Heart left ventricle (tissue), 16 donors: ENCODE data around the gene TSSC4. TPM values are rescaled to one million over a fixed set of nuclear protein-coding genes. Genes with fewer than 3 reads are reported as not detected.
A peak's percentile ranks its signal among the peaks of the same experiment; 100 is the strongest.

Experiments used
- ATAC-seq, 4 donors: fragments of 200-7000 bp; cut with Tn5 transposase; one replicate each; pipeline ENCODE4 v1.9.1; 2020 to 2022; ENCODE audit warnings: moderate library complexity in 4 of 4, mild to moderate bottlenecking in 3 of 4, moderate number of reproducible peaks in 1 of 4
- DNase-seq, 5 donors: peaks; one replicate each; pipeline ENCODE4 v3.0.0-alpha.2; 2020
- H3K27ac ChIP-seq, 12 donors: fragments of 200-600 bp; sonication (generic) in 4 of 12; one replicate each; pipeline versions ENCODE4 v1.5.0 to v1.8.0; 2016 to 2022; ENCODE audit warnings: mild to moderate bottlenecking in 2 of 12
- H3K27me3 ChIP-seq, 9 donors: fragments of 200-600 bp; sonication (generic) in 2 of 9; one replicate each; pipeline versions ENCODE4 v1.5.1 to v1.8.0; 2016 to 2022; ENCODE audit warnings: mild to moderate bottlenecking in 3 of 9
- H3K36me3 ChIP-seq, 9 donors: fragments of 200-600 bp; sonication (generic) in 2 of 9; one replicate each; pipeline versions ENCODE4 v1.5.0 to v1.8.0; 2018 to 2022; ENCODE audit warnings: mild to moderate bottlenecking in 2 of 9
- H3K4me1 ChIP-seq, 12 donors: fragments of 200-600 bp; sonication (generic) in 4 of 12; one replicate each; pipeline versions ENCODE4 v1.5.0 to v1.8.0; 2016 to 2022; ENCODE audit warnings: mild to moderate bottlenecking in 3 of 12
- H3K4me3 ChIP-seq, 12 donors: fragments of 200-600 bp; sonication (generic) in 4 of 12; one replicate each; pipeline versions ENCODE4 v1.5.0 to v1.8.0; 2017 to 2022; ENCODE audit warnings: mild to moderate bottlenecking in 9 of 12, moderate library complexity in 4 of 12
- H3K9me3 ChIP-seq, 12 donors: fragments of 200-600 bp; sonication (generic) in 4 of 12; one replicate each; pipeline versions ENCODE4 v1.5.0 to v1.8.0; 2016 to 2022; ENCODE audit warnings: mild to moderate bottlenecking in 1 of 12
- CTCF ChIP-seq, 12 donors: fragments of 200-600 bp; sonication (generic) in 4 of 12; IDR thresholded peaks; one replicate each; pipeline versions ENCODE4 v1.5.0 to v1.8.0; 2018 to 2022; ENCODE audit warnings: antibody characterized with exemption in 12 of 12, mild to moderate bottlenecking in 5 of 12
- POLR2A ChIP-seq, 2 donors: fragments of 450-650 bp; IDR thresholded peaks; one replicate each; pipeline ENCODE4 v1.6.1; 2017; ENCODE audit warnings: antibody characterized with exemption in 2 of 2, mild to moderate bottlenecking in 2 of 2, moderate library complexity in 2 of 2
- WGBS, 4 donors: extraction: QIAGEN DNeasy Blood & Tissue Kit in 2 of 4; methylation state at CpG; one replicate each; pipeline versions ENCODE4 v1.1.5 to v1.1.7; 2013 to 2018; 5-methylcytosine and 5-hydroxymethylcytosine counted together
- intact Hi-C, 10 donors: fragments of 100-400 bp; cut with DNase I; formaldehyde crosslinking; loops; one replicate each; pipeline versions ENCODE4 v1.11.1 to v1.14.2; 2022
- polyA plus RNA-seq, 2 donors: library from polyadenylated mRNA; stranded (reverse); fragments of 200-250 nt; gene quantifications; one replicate each; pipeline ENCODE4 v1.2.3, GENCODE V29; 2013
- total RNA-seq, 9 donors: library from RNA; depleted of rRNA in 2 of 9; stranded (reverse); fragments of >200 nt in 2 of 9; fragmentation: NEBNext Ultra II Directional in 3 of 9; extraction: Animal tissue kit (Norgen Biotek cat#: 25700) in 3 of 9; gene quantifications; one replicate each; pipeline versions ENCODE4 v1.1.0 to v1.2.4, GENCODE V29; 2016 to 2023
- donor health status: ischemic (EF 13 %, LVEDD 7.1; RV severe dilation, severe dysfunction).
- donor health status: healthy with polysubstance abuse.
- donor health status: DM: no; HTN: yes; CAD: no.
- donor health status: DM: no; HTN: no; CAD: no.
- donor health status: ischemic (EF 25% LVEDD 6.9; RV normal size, moderate dysfunction).
- donor health status: ischemic (EF 25% LVEDD 5.7; RV mildly dilated, moderate dysfunction).
- donor health status: healthy.
- donor health status: DM: yes; HTN: yes; CAD: no.
- donor health status: ischemic (EF 35%, LVEDD 5.7; RV mildly dilated, moderate dysfunction).
- donor health status: nonischemic (EF 11% LVEDD 7.7; RV severe dilation, severe dysfunction).
- donor health status: DM: yes; HTN: yes; CAD: no.
- donor health status: PGD.
- donor health status: ischemic (EF 29% LVEDD 5.4; RV normal size, mild dysfunction).
- donor health status: nonischemic (EF 23%, LVEDD 6.1; RV moderate dilation, normal function).

Gene TSSC4
- total and polyA plus RNA-seq, 11 donors, result 23.4 to 75.9 (median 37.2) TPM

- no peaks in the 10 kb centered on the region for H3K27me3 ChIP-seq
- no peak overlapping the region for H3K4me3 ChIP-seq
- H3K9me3 ChIP-seq, result no peaks in the 10 kb centered on the region
- ATAC-seq (no peak), DNase-seq (no peak)
- H3K4me1 ChIP-seq, result peaks cover 0 to 27% (median 10%) of the 10 kb centered on the region in 12 donors
- no peaks in the 10 kb centered on the region for H3K36me3 ChIP-seq
- TF ChIP-seq CTCF (IDR thresholded peaks at IDR 0.05), result no peak
- TF ChIP-seq POLR2A (IDR thresholded peaks at IDR 0.05), result no peak
- 75 to 86% (median 81%) methylated on average over 7 of the region's 7 CpGs for WGBS, 4 donors
- intact Hi-C loops, result loop anchor here in 4 of 10 donors (5.0 kb wide), 1 partner anchor 39 kb away; no protein-coding TSS in a partner anchor
- no peak overlapping the region for H3K27ac ChIP-seq
Measured at GRCh38 chr11:2366733-2367132, 33.8 kb upstream of the TSSC4 start.

DNA sequence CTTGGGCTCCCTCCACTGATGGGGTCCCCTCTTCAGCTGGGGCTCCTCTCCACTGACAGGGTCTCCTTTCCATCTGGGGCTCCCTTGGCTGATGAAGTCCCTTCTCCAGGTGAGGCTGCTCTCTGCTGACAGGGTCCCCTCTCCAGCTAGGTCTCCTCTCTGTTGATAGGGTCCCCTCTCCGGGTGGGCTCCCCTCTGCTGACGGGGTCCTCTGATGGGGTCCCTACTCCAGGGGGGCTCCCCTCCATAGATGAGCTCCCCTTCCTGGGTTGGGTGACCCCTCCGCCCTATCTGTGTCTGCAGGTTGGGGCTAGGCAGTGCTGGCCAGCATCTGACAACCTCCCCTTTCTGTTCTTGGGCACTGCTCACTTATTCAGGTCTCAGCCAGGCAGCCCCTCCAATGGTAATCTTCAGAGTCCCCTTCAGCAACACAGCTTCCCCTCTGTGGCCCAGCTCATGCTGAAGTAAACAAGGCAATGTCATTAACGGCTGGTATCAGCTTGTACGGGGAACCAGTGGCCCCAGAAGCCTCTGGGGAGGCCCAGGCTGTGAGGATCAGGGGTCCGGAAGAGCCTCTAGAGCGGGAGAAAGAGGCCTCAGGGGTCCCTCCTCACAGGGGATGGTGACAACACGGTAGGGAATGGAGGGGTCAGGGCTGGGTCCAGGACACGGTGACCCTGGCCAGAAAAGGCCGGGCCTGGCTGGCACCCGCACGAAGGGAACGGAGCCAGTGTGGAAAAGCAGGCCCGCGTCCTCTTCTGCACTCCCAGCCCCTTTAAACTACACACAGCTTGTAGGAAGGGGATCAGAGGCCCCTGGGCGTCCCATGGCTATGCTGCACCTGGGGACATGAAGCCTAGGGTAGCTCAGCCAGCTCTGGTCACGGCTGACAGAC, 33.0 kb upstream of the TSSC4 start:
- peak overlapping the region in 10 of 12 donors; percentile 11 to 70 (median 56) for H3K27ac ChIP-seq
- DNase-seq, result no peak
- WGBS, 4 donors, result 58 to 75% (median 65%) methylated on average over 17 of the region's 17 CpGs
- intact Hi-C loops, result loop anchor here in 4 of 10 donors (5.0 kb wide), 1 partner anchor 40 kb away; no protein-coding TSS in a partner anchor
- H3K4me1 ChIP-seq, result peaks cover 0 to 27% (median 10%) of the 10 kb centered on the region in 12 donors
- H3K4me3 ChIP-seq, result no peak overlapping the region
- no peaks in the 10 kb centered on the region for H3K36me3 ChIP-seq
- no peaks in the 10 kb centered on the region for H3K9me3 ChIP-seq
- ATAC-seq, result peak in 3 of 4 donors; percentile 30 to 55 (median 35)
- TF ChIP-seq CTCF (IDR thresholded peaks at IDR 0.05), result no peak
- no peak for TF ChIP-seq POLR2A (IDR thresholded peaks at IDR 0.05)
- H3K27me3 ChIP-seq, result no peaks in the 10 kb centered on the region

DNA sequence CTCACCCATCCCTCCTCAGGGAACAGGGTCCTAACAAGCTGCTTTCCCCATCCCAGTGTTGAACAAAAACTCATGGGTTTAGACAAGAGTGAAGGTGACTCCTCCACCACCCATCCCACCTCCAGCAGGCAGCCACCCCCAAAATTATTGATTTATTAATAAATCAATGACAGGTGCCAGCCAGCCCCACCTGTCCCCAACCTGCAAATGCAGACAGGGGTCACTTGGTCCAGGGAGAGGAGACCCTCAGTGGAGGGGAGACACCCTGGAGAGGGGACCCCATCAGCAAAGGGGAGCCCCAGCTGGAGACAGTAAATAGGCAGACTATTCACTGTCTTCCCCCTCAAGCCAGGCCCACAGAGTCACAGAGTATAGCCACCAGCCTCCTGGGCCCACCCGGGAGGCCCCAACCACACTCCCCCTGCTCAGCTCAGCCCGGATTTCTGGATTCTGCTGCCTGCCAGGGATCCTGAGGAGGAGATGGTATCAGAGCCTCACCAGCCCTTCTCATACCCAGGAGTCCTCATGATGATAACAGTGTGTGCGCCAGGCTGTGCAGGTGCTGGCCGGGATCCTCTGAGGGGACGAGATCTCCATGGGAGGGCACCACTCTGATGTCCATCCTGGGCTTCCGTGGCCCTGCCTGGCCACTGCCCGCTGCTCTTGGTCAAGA, 32.2 kb upstream of the TSSC4 start:
- Histone ChIP-seq H3K27ac (peak overlapping the region in 8 of 12 donors; percentile 43 to 70 (median 58)), H3K27me3 (no peaks in the 10 kb centered on the region), H3K9me3 (no peaks in the 10 kb centered on the region), H3K4me1 (peaks cover 0 to 27% (median 8%) of the 10 kb centered on the region in 12 donors), H3K36me3 (no peaks in the 10 kb centered on the region), H3K4me3 (no peak overlapping the region)
- ATAC-seq (peak in 1 of 4 donors; percentile 5), DNase-seq (no peak)
- TF ChIP-seq POLR2A (IDR thresholded peaks at IDR 0.05), result no peak
- TF ChIP-seq CTCF (IDR thresholded peaks at IDR 0.05), result no peak
- intact Hi-C loops, result loop anchor here in 4 of 10 donors (5.0 kb wide), 1 partner anchor 41 kb away; no protein-coding TSS in a partner anchor
- 70 to 98% (median 85%) methylated on average over 2 to 7 of the region's 7 CpGs for WGBS, 4 donors

DNA sequence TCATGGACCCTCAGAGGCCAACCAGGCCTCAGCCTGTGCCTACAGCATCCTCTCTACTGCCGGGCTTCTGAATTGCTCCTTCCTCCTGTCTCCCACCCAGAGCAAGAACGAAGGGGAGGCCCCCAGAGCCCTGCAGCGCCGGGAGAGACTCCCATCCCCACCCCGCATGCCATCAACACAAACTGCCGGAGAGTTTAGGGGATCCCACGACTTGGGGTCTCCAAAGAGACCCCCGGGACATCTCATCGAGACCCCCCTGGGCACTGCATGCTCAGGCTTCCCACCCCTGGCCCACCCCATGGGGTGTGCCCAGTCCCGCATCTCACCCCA, 31.7 kb upstream of the TSSC4 start:
- no peak for DNase-seq
- no peaks in the 10 kb centered on the region for H3K27me3 ChIP-seq
- TF ChIP-seq POLR2A (IDR thresholded peaks at IDR 0.05) (no peak), CTCF (IDR thresholded peaks at IDR 0.05) (no peak)
- WGBS, 4 donors, result 73 to 91% (median 87%) methylated on average over 4 to 10 of the region's 10 CpGs
- peaks cover 0 to 31% (median 8%) of the 10 kb centered on the region in 12 donors for H3K4me1 ChIP-seq
- no peak overlapping the region for H3K4me3 ChIP-seq
- intact Hi-C loops, result loop anchor here in 4 of 10 donors (5.0 kb wide), 1 partner anchor 42 kb away; no protein-coding TSS in a partner anchor
- no peak for ATAC-seq
- H3K9me3 ChIP-seq, result no peaks in the 10 kb centered on the region
- H3K27ac ChIP-seq, result no peak overlapping the region
- no peaks in the 10 kb centered on the region for H3K36me3 ChIP-seq
